ENCODE results near the gene FABP1.

- no peak for TF ChIP-seq CTCF (IDR thresholded peaks at IDR 0.05)
- TF ChIP-seq POLR2A (IDR thresholded peaks at IDR 0.05), result no peak
Observed at GRCh38 chr2:88159481-88159880, 31.6 kb upstream of the FABP1 start.
